GM12891 (cell line): ENCODE measurements around the gene NEU4.

Experiments used
- POLR2A ChIP-seq: IDR thresholded peaks from 2 replicates; pipeline ENCODE4 v1.6.1; 2011; ENCODE audit warnings: low read depth, low read length, control low read depth
- POLR2AphosphoS5 ChIP-seq: IDR thresholded peaks from 2 replicates; pipeline ENCODE4 v1.6.1; 2011; ENCODE audit warnings: low read depth, low read length, control low read depth
- TAF1 ChIP-seq: IDR thresholded peaks from 2 replicates; pipeline ENCODE4 v1.6.1; 2011; ENCODE audit warnings: low read depth, low read length, control low read depth

GRCh38 chr2:241810307-241811200, 1.6 kb downstream of the NEU4 start:
- TF ChIP-seq POLR2A = no peak
- TF ChIP-seq POLR2AphosphoS5 = no peak
- no peak for TF ChIP-seq TAF1
